HEK293 (cell line): ENCODE measurements around the gene ACOX2.

Source experiments
- BCL11B ChIP-seq: fragments of 450-650 bp; formaldehyde crosslinking; IDR thresholded peaks from 2 replicates; pipeline ENCODE4 v1.5.1; 2016; ENCODE audit warnings: low read depth, missing biosample characterization, missing genetic modification characterization
- EGR2 ChIP-seq: fragments of 450-650 bp; formaldehyde crosslinking; IDR thresholded peaks from 2 replicates; pipeline ENCODE4 v1.5.1; 2016; ENCODE audit warnings: low read depth, missing biosample characterization, missing genetic modification characterization
- GLIS1 ChIP-seq: fragments of 450-650 bp; formaldehyde crosslinking; IDR thresholded peaks from 2 replicates; pipeline ENCODE4 v1.5.1; 2016; ENCODE audit warnings: missing biosample characterization, missing genetic modification characterization
- HOXD13 ChIP-seq: sonication (generic); formaldehyde crosslinking; IDR thresholded peaks from 2 replicates; pipeline ENCODE4 v1.8.0; 2022; ENCODE audit warnings: missing genetic modification reagents, borderline replicate concordance
- KLF9 ChIP-seq: fragments of 450-650 bp; formaldehyde crosslinking; IDR thresholded peaks from 2 replicates; pipeline ENCODE4 v1.5.1; 2016; ENCODE audit warnings: missing biosample characterization, missing genetic modification characterization, low read depth
- OSR2 ChIP-seq: fragments of 450-650 bp; formaldehyde crosslinking; IDR thresholded peaks from 2 replicates; pipeline ENCODE4 v1.5.1; 2016; ENCODE audit warnings: missing biosample characterization, missing genetic modification characterization
- SCRT1 ChIP-seq: fragments of 450-650 bp; formaldehyde crosslinking; IDR thresholded peaks from 2 replicates; pipeline ENCODE4 v1.5.1; 2016; ENCODE audit warnings: missing biosample characterization, missing genetic modification characterization, borderline replicate concordance
- TRIM28 ChIP-seq: IDR thresholded peaks from 2 replicates; pipeline ENCODE4 v1.6.1; 2011; ENCODE audit warnings: low read length, control low read depth, borderline replicate concordance
- YY2 ChIP-seq: fragments of 450-650 bp; formaldehyde crosslinking; IDR thresholded peaks from 2 replicates; pipeline ENCODE4 v1.5.1; 2016; ENCODE audit warnings: missing biosample characterization, missing genetic modification characterization
- ZBTB10 ChIP-seq: fragments of 450-650 bp; formaldehyde crosslinking; IDR thresholded peaks from 2 replicates; pipeline ENCODE4 v1.5.1; 2016; ENCODE audit warnings: missing biosample characterization, missing genetic modification characterization
- ZBTB20 ChIP-seq: fragments of 450-650 bp; formaldehyde crosslinking; IDR thresholded peaks from 2 replicates; pipeline ENCODE4 v1.5.1; 2016; ENCODE audit warnings: missing biosample characterization, missing genetic modification characterization
- ZEB2 ChIP-seq: fragments of 450-650 bp; formaldehyde crosslinking; IDR thresholded peaks from 2 replicates; pipeline ENCODE4 v1.5.1; 2016; ENCODE audit warnings: missing biosample characterization, missing genetic modification characterization
- ZFP37 ChIP-seq: fragments of 450-650 bp; formaldehyde crosslinking; IDR thresholded peaks from 2 replicates; pipeline ENCODE4 v1.5.1; 2016; ENCODE audit warnings: missing biosample characterization, missing genetic modification characterization
- ZFP41 ChIP-seq: fragments of 450-650 bp; formaldehyde crosslinking; IDR thresholded peaks from 2 replicates; pipeline ENCODE4 v1.5.1; 2016; ENCODE audit warnings: missing biosample characterization, missing genetic modification characterization, borderline replicate concordance
- ZNF112 ChIP-seq: fragments of 450-650 bp; formaldehyde crosslinking; IDR thresholded peaks from 2 replicates; pipeline ENCODE4 v1.5.0; 2017; ENCODE audit warnings: missing biosample characterization, missing genetic modification characterization
- ZNF114 ChIP-seq: fragments of 450-650 bp; formaldehyde crosslinking; IDR thresholded peaks from 2 replicates; pipeline ENCODE4 v1.5.0; 2017; ENCODE audit warnings: missing biosample characterization, missing genetic modification characterization
- ZNF140 ChIP-seq: fragments of 450-650 bp; formaldehyde crosslinking; IDR thresholded peaks from 2 replicates; pipeline ENCODE4 v1.5.1; 2016; ENCODE audit warnings: missing biosample characterization, missing genetic modification characterization
- ZNF16 ChIP-seq: fragments of 450-650 bp; formaldehyde crosslinking; IDR thresholded peaks from 2 replicates; pipeline ENCODE4 v1.5.1; 2016; ENCODE audit warnings: low read depth, missing biosample characterization, missing genetic modification characterization
- ZNF174 ChIP-seq: fragments of 450-650 bp; formaldehyde crosslinking; IDR thresholded peaks from 2 replicates; pipeline ENCODE4 v1.5.0; 2017; ENCODE audit warnings: missing biosample characterization, mild to moderate bottlenecking, missing genetic modification characterization
- ZNF211 ChIP-seq: fragments of 450-650 bp; formaldehyde crosslinking; IDR thresholded peaks from 2 replicates; pipeline ENCODE4 v1.5.1; 2016; ENCODE audit warnings: low read depth, missing biosample characterization, missing genetic modification characterization
- ZNF23 ChIP-seq: fragments of 450-650 bp; formaldehyde crosslinking; IDR thresholded peaks from 2 replicates; pipeline ENCODE4 v1.5.1; 2016; ENCODE audit warnings: missing biosample characterization, missing genetic modification characterization, borderline replicate concordance
- ZNF239 ChIP-seq: fragments of 450-650 bp; formaldehyde crosslinking; IDR thresholded peaks from 2 replicates; pipeline ENCODE4 v1.5.1; 2016; ENCODE audit warnings: missing biosample characterization, missing genetic modification characterization
- ZNF248 ChIP-seq: fragments of 450-650 bp; formaldehyde crosslinking; IDR thresholded peaks from 2 replicates; pipeline ENCODE4 v1.5.1; 2017; ENCODE audit warnings: missing biosample characterization, missing genetic modification characterization
- ZNF26 ChIP-seq: fragments of 450-650 bp; formaldehyde crosslinking; IDR thresholded peaks from 2 replicates; pipeline ENCODE4 v1.5.1; 2016; ENCODE audit warnings: missing biosample characterization, missing genetic modification characterization
- ZNF335 ChIP-seq: fragments of 450-650 bp; formaldehyde crosslinking; conservative IDR thresholded peaks from 2 replicates; pipeline ENCODE4 v1.5.1; 2016; ENCODE audit warnings: missing biosample characterization, missing genetic modification characterization
- ZNF341 ChIP-seq: fragments of 450-650 bp; formaldehyde crosslinking; IDR thresholded peaks from 2 replicates; pipeline ENCODE4; 2016; ENCODE audit warnings: low read depth, missing biosample characterization, missing genetic modification characterization
- ZNF37A ChIP-seq: fragments of 450-650 bp; IDR thresholded peaks from 2 replicates; pipeline ENCODE4 v1.5.1; 2018; ENCODE audit warnings: missing biosample characterization, missing genetic modification characterization
- ZNF416 ChIP-seq: fragments of 450-650 bp; formaldehyde crosslinking; IDR thresholded peaks from 2 replicates; pipeline ENCODE4 v1.5.1; 2016; ENCODE audit warnings: missing biosample characterization, missing genetic modification characterization
- ZNF48 ChIP-seq: fragments of 450-650 bp; formaldehyde crosslinking; IDR thresholded peaks from 2 replicates; pipeline ENCODE4 v1.5.1; 2016; ENCODE audit warnings: missing biosample characterization, missing genetic modification characterization
- ZNF501 ChIP-seq: fragments of 450-650 bp; formaldehyde crosslinking; IDR thresholded peaks from 2 replicates; pipeline ENCODE4 v1.5.1; 2016; ENCODE audit warnings: missing biosample characterization, missing genetic modification characterization
- ZNF571 ChIP-seq: fragments of 450-650 bp; formaldehyde crosslinking; IDR thresholded peaks from 2 replicates; pipeline ENCODE4 v1.5.0; 2017; ENCODE audit warnings: missing biosample characterization, missing genetic modification characterization
- ZNF626 ChIP-seq: fragments of 450-650 bp; sonication (Bioruptor Pico); formaldehyde crosslinking; IDR thresholded peaks from 2 replicates; pipeline ENCODE4 v1.5.1; 2018; ENCODE audit warnings: missing biosample characterization, missing genetic modification characterization, inconsistent platforms
- ZNF660 ChIP-seq: fragments of 450-650 bp; IDR thresholded peaks from 2 replicates; pipeline ENCODE4 v1.5.1; 2018; ENCODE audit warnings: missing biosample characterization, mild to moderate bottlenecking, missing genetic modification characterization
- ZNF670 ChIP-seq: fragments of 450-650 bp; formaldehyde crosslinking; IDR thresholded peaks from 2 replicates; pipeline ENCODE4 v1.5.1; 2016; ENCODE audit warnings: missing biosample characterization, missing genetic modification characterization, low read depth
- ZNF701 ChIP-seq: fragments of 450-650 bp; formaldehyde crosslinking; IDR thresholded peaks from 2 replicates; pipeline ENCODE4 v1.5.1; 2016; ENCODE audit warnings: missing biosample characterization, missing genetic modification characterization
- ZNF776 ChIP-seq: fragments of 450-650 bp; formaldehyde crosslinking; IDR thresholded peaks from 2 replicates; pipeline ENCODE4 v1.5.0; 2017; ENCODE audit warnings: missing biosample characterization, missing genetic modification characterization, borderline replicate concordance
- ZNF837 ChIP-seq: fragments of 450-650 bp; formaldehyde crosslinking; IDR thresholded peaks from 2 replicates; pipeline ENCODE4 v1.5.1; 2016; ENCODE audit warnings: missing biosample characterization, missing genetic modification characterization
- ZSCAN4 ChIP-seq: fragments of 450-650 bp; formaldehyde crosslinking; IDR thresholded peaks from 2 replicates; pipeline ENCODE4 v1.5.1; 2017; ENCODE audit warnings: missing biosample characterization, missing genetic modification characterization

ACOX2 gene

GRCh38 chr3:58471025-58471887, 65.7 kb downstream of the ACOX2 start (continued):
- TF ChIP-seq SCRT1 (tag by site-specific recombination) (0 out of 2 replicates have a peak, but pooled peaks have one; percentile 16), ZFP41 (tag by site-specific recombination) (no peak), ZNF239 (tag by site-specific recombination) (no peak), ZNF670 (tag by site-specific recombination) (no peak), EGR2 (tag by site-specific recombination) (no peak), ZNF660 (peak; percentile 75), BCL11B (tag by site-specific recombination) (0 out of 2 replicates have a peak, but pooled peaks have one; percentile 52), TRIM28 (peak; percentile 91), ZNF23 (tag by site-specific recombination) (no peak), HOXD13 (CRISPR knock-in tag) (no peak), ZNF776 (no peak), ZNF114 (no peak), ZNF416 (no peak), ZNF248 (tag by site-specific recombination) (no peak), ZNF837 (tag by site-specific recombination) (no peak), YY2 (tag by site-specific recombination) (no peak), ZNF571 (no peak), ZNF174 (tag by site-specific recombination) (no peak), ZNF140 (no peak), ZNF701 (tag by site-specific recombination) (no peak), ZBTB20 (tag by site-specific recombination) (peak; percentile 73), ZNF16 (tag by site-specific recombination) (no peak), KLF9 (tag by site-specific recombination) (peak; percentile 64), ZNF501 (tag by site-specific recombination) (peak; percentile 49; the same call in 1 of the 2 replicates), ZFP37 (tag by site-specific recombination) (no peak), GLIS1 (tag by site-specific recombination) (peak; percentile 95), ZNF341 (tag by site-specific recombination) (no peak), ZNF26 (no peak), ZNF335 (tag by site-specific recombination) (peak; percentile 38; the same call in 1 of the 2 replicates), ZSCAN4 (tag by site-specific recombination) (0 out of 2 replicates have a peak, but pooled peaks have one; percentile 45), ZNF211 (no peak), ZNF112 (tag by site-specific recombination) (no peak), ZNF37A (tag by site-specific recombination) (no peak), ZEB2 (tag by site-specific recombination) (peak; percentile 94), ZBTB10 (tag by site-specific recombination) (0 out of 2 replicates have a peak, but pooled peaks have one; percentile 46), OSR2 (tag by site-specific recombination) (peak; percentile 100), ZNF48 (no peak), ZNF626 (tag by site-specific recombination) (peak; percentile 51; the same call in 1 of the 2 replicates)
